Measurements from ENCODE around the gene GNB1L. TPM values are rescaled to one million over a fixed set of nuclear protein-coding genes. Genes with fewer than 3 reads are reported as not detected.

The GNB1L gene
- total and polyA plus RNA-seq, 9 of the 15 experiments (the other 6 are each of a cell fraction or from before 2014, with no cell fraction given) = 0.56 to 50.5 (median 10.2) TPM

GRCh38 chr22:19896665-19897355 is 42.1 kb upstream of the GNB1L start:
- Histone ChIP-seq H3K9ac (ENCODE audit: insufficient read depth in 1 of 2, low read depth in 2 of 2, low read length in 2 of 2) (peak overlapping the region in 1 of 2 experiments; percentile 53; a peak in 1 of 4 replicates), H2AFZ (ENCODE audit: low read depth, low read length) (no peak overlapping the region), H3K79me2 (ENCODE audit: control insufficient read depth, insufficient read depth, low read length) (no peaks in the 10 kb centered on the region), H4K20me1 (replicated peaks; ENCODE audit: control insufficient read depth, insufficient read depth, low read length) (peaks cover 18% of the 10 kb centered on the region), H3K9me1 (ENCODE audit: control insufficient read depth, insufficient read depth, low read length) (peaks cover 2% of the 10 kb centered on the region), H3K36me3 (ENCODE audit: control insufficient read depth, insufficient read depth, low read length) (peaks cover 26% of the 10 kb centered on the region; the same call in 2 of the 3 replicates), H3K4me3 (no peak overlapping the region), H3K9me3 (replicated peaks; ENCODE audit: control insufficient read depth, insufficient read depth, low read depth, low read length) (no peaks in the 10 kb centered on the region), H3K4me1 (replicated peaks in 1 of 2; ENCODE audit: control insufficient read depth in 2 of 2, insufficient read depth in 2 of 2, low read length in 2 of 2) (peaks cover 12 to 51% of the 10 kb centered on the region in 2 experiments), H3K27me3 (ENCODE audit: control insufficient read depth in 2 of 2, insufficient read depth in 2 of 2, low read length in 2 of 2) (no peaks in the 10 kb centered on the region), H3K27ac (ENCODE audit: extremely low read depth, low read depth, low read length) (no peak overlapping the region), H3K4me2 (ENCODE audit: insufficient read depth, low read length) (no peak overlapping the region)
- 61% methylated on average over 15 of the region's 15 CpGs for WGBS (ENCODE audit: insufficient coverage, low coverage, missing lambda C conversion rate)
- ChIA-PET CTCF (ENCODE audit: low intra/inter-chr PET ratio) (no interaction called here), POLR2A (interaction anchor here (0.6 to 11.2 kb wide), 19 partner anchors 7 to 193 kb away, joined by 3 to 141 read pairs (median 4); partner anchors contain the start of gene GP1BB)
- in situ Hi-C loops (cut with MboI) = no loop called here
- intact Hi-C loops (cut with micrococcal nuclease) = no loop called here
- ATAC-seq (peak; percentile 42), DNase-seq (ENCODE audit: extremely low read depth in 1 of 4, low spot score in 3 of 4) (peak in 3 of 4 experiments; percentile 54 to 84 (median 76)), FAIRE-seq (no peak)
- BruUV-seq (replicated peaks) = no TSS peak
- TF ChIP-seq SMC3 (conservative IDR thresholded peaks at IDR 0.05; ENCODE audit: insufficient read depth, low read depth, low read length) (no peak), SMAD4 (CRISPR knock-in tag; conservative IDR thresholded peaks at IDR 0.05) (0 out of 2 replicates have a peak, but pooled peaks have one; percentile 16), NFXL1 (CRISPR knock-in tag; IDR thresholded peaks at IDR 0.05) (peak; percentile 58; the same call in 1 of the 2 replicates), ZNF133 (CRISPR knock-in tag; IDR thresholded peaks at IDR 0.05) (peak; percentile 67; the same call in 1 of the 2 replicates), OTX1 (CRISPR knock-in tag; IDR thresholded peaks at IDR 0.05) (no peak), SRSF7 (optimal IDR thresholded peaks at IDR 0.05; ENCODE audit: low read depth, low read length) (no peak), RREB1 (CRISPR knock-in tag; IDR thresholded peaks at IDR 0.05) (peak; percentile 64; the same call in 1 of the 2 replicates), USF1 (CRISPR knock-in tag; IDR thresholded peaks at IDR 0.05) (no peak), ZNF740 (CRISPR knock-in tag; IDR thresholded peaks at IDR 0.05) (no peak), ZNF740 (tag; IDR thresholded peaks at IDR 0.05) (no peak), DMBX1 (CRISPR knock-in tag; IDR thresholded peaks at IDR 0.05; ENCODE audit: borderline replicate concordance) (no peak), DEAF1 (CRISPR knock-in tag; IDR thresholded peaks at IDR 0.05) (no peak)
